ENCODE data around the gene CHAC1. TPM values are rescaled to one million over a fixed set of nuclear protein-coding genes. Genes with fewer than 3 reads are reported as not detected.

CHAC1 gene
- polyA plus RNA-seq, 2 of the 4 experiments (the other 2 are of a cell fraction): 4.9 to 22.2 TPM

- no peak for TF ChIP-seq EHF (CRISPR knock-in tag; IDR thresholded peaks at IDR 0.05)
- no peak for TF ChIP-seq HOXB13 (CRISPR knock-in tag; IDR thresholded peaks at IDR 0.05; ENCODE audit: low read depth)
- TF ChIP-seq ZFP36 (IDR thresholded peaks at IDR 0.05; ENCODE audit: borderline replicate concordance, partially characterized antibody): no peak
- no peak for TF ChIP-seq E2F6 (IDR thresholded peaks at IDR 0.05; ENCODE audit: borderline replicate concordance, low read depth)
- TF ChIP-seq RNF2 (IDR thresholded peaks at IDR 0.05; ENCODE audit: borderline replicate concordance, low read depth): no peak
- TF ChIP-seq CBX2 (IDR thresholded peaks at IDR 0.05; ENCODE audit: borderline replicate concordance, low read depth): no peak
- TF ChIP-seq MYC (IDR thresholded peaks at IDR 0.05; ENCODE audit: borderline replicate concordance, low read length): no peak
- TF ChIP-seq CBX8 (IDR thresholded peaks at IDR 0.05): no peak
- TF ChIP-seq KDM1A (IDR thresholded peaks at IDR 0.05; ENCODE audit: low read depth): no peak
- no peak for TF ChIP-seq RARB (CRISPR knock-in tag; IDR thresholded peaks at IDR 0.05)
- no peak for TF ChIP-seq ZC3H11A (IDR thresholded peaks at IDR 0.05)
- TF ChIP-seq TP53 (CRISPR knock-in tag; IDR thresholded peaks at IDR 0.05): no peak
- TF ChIP-seq HOXB5 (CRISPR knock-in tag; IDR thresholded peaks at IDR 0.05): no peak
- TF ChIP-seq RFX5 (IDR thresholded peaks at IDR 0.05): no peak
- TF ChIP-seq GATA3 (IDR thresholded peaks at IDR 0.05; ENCODE audit: borderline replicate concordance): no peak
- TF ChIP-seq, protein P1, sequence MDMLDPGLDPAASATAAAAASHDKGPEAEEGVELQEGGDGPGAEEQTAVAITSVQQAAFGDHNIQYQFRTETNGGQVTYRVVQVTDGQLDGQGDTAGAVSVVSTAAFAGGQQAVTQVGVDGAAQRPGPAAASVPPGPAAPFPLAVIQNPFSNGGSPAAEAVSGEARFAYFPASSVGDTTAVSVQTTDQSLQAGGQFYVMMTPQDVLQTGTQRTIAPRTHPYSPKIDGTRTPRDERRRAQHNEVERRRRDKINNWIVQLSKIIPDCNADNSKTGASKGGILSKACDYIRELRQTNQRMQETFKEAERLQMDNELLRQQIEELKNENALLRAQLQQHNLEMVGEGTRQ (IDR thresholded peaks at IDR 0.05): no peak
- no peak for TF ChIP-seq HOXA7 (CRISPR knock-in tag; IDR thresholded peaks at IDR 0.05)
- no peak for TF ChIP-seq JUNB (IDR thresholded peaks at IDR 0.05)
- Histone ChIP-seq H3K4me1 (0 out of 3 replicates have a peak, but pooled peaks cover 2% of the 10 kb centered on the region), H3K27ac (no peak overlapping the region), H3K4me2 (no peak overlapping the region), H3K4me3 (no peak overlapping the region), H3K9me3 (no peaks in the 10 kb centered on the region)
- FAIRE-seq (no peak), DNase-seq (ENCODE audit: low read depth in 1 of 2, low spot score in 1 of 2) (no peak), ATAC-seq (no peak)
- POLR2A ChIA-PET: no interaction called here
- 100% methylated on average over 2 of the region's 9 CpGs for WGBS (ENCODE audit: missing lambda C conversion rate)
- CTCF ChIA-PET: interaction anchor here (1.3 to 2.8 kb wide), 3 partner anchors 18 to 261 kb away, joined by 4 to 13 read pairs (median 12); no protein-coding TSS in a partner anchor
Measured at GRCh38 chr15:40923551-40923950, 29.7 kb upstream of the CHAC1 start.

DNA sequence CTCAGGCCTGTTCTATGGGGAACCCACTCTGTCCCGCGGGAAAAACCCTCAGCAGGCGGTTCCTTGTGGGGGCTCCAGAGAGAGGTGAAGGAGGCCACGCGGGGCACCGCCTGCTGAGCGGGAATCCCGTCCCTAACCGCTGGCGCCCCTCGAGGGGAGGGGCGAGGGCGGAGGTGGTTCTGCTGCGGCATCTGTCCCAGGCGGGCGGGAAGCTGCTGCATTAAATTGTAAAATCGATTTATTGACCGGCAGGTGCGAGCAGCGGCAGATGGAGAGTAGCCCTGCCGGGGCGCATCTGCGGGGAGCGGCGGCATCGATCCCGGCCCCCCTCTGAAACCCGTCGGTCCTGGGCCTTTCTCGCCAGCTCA lies 27.8 kb upstream of the CHAC1 start:
- 91% methylated on average over 26 of the region's 30 CpGs for WGBS (ENCODE audit: missing lambda C conversion rate)
- H3K4me1 ChIP-seq: 0 out of 3 replicates have a peak, but pooled peaks cover 6% of the 10 kb centered on the region
- TF ChIP-seq KDM1A (IDR thresholded peaks at IDR 0.05; ENCODE audit: low read depth): no peak
- TF ChIP-seq ZSCAN20 (CRISPR knock-in tag; IDR thresholded peaks at IDR 0.05): no peak
- no peak for TF ChIP-seq SMC3 (IDR thresholded peaks at IDR 0.05)
- no peak for TF ChIP-seq FOSB (CRISPR knock-in tag; IDR thresholded peaks at IDR 0.05)
- TF ChIP-seq HDAC2 (IDR thresholded peaks at IDR 0.05): no peak
- no peak for TF ChIP-seq ZC3H11A (IDR thresholded peaks at IDR 0.05)
- TF ChIP-seq, protein P2, sequence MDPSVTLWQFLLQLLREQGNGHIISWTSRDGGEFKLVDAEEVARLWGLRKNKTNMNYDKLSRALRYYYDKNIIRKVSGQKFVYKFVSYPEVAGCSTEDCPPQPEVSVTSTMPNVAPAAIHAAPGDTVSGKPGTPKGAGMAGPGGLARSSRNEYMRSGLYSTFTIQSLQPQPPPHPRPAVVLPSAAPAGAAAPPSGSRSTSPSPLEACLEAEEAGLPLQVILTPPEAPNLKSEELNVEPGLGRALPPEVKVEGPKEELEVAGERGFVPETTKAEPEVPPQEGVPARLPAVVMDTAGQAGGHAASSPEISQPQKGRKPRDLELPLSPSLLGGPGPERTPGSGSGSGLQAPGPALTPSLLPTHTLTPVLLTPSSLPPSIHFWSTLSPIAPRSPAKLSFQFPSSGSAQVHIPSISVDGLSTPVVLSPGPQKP (IDR thresholded peaks at IDR 0.05; ENCODE audit: low read depth, low read length): no peak
- TF ChIP-seq HOXB5 (CRISPR knock-in tag; IDR thresholded peaks at IDR 0.05): no peak
- TF ChIP-seq JUNB (IDR thresholded peaks at IDR 0.05): no peak
- no peak for TF ChIP-seq TFCP2L1 (CRISPR knock-in tag; IDR thresholded peaks at IDR 0.05)
- TF ChIP-seq JUN (IDR thresholded peaks at IDR 0.05): no peak
- no peak for TF ChIP-seq MAFK (IDR thresholded peaks at IDR 0.05; ENCODE audit: partially characterized antibody)
- no peak for TF ChIP-seq MYC (IDR thresholded peaks at IDR 0.05; ENCODE audit: borderline replicate concordance, low read length)
- TF ChIP-seq ESRRA (IDR thresholded peaks at IDR 0.05; ENCODE audit: borderline replicate concordance, low read length): no peak
- no peak for TF ChIP-seq RAD21 (conservative IDR thresholded peaks at IDR 0.05 in 1 of 2, IDR thresholded peaks at IDR 0.05 in 1 of 2)
- no peak for TF ChIP-seq CBX2 (IDR thresholded peaks at IDR 0.05; ENCODE audit: borderline replicate concordance, low read depth)
- TF ChIP-seq GATA3 (IDR thresholded peaks at IDR 0.05; ENCODE audit: borderline replicate concordance): no peak
- no peak for TF ChIP-seq EHMT2 (IDR thresholded peaks at IDR 0.05; ENCODE audit: low read depth)
- TF ChIP-seq, protein P3, sequence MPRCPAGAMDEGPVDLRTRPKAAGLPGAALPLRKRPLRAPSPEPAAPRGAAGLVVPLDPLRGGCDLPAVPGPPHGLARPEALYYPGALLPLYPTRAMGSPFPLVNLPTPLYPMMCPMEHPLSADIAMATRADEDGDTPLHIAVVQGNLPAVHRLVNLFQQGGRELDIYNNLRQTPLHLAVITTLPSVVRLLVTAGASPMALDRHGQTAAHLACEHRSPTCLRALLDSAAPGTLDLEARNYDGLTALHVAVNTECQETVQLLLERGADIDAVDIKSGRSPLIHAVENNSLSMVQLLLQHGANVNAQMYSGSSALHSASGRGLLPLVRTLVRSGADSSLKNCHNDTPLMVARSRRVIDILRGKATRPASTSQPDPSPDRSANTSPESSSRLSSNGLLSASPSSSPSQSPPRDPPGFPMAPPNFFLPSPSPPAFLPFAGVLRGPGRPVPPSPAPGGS (IDR thresholded peaks at IDR 0.05): no peak
- FAIRE-seq: no peak
- H3K27ac ChIP-seq: no peak overlapping the region
- H3K4me2 ChIP-seq: no peak overlapping the region
- no peak for DNase-seq (ENCODE audit: low read depth in 1 of 2, low spot score in 1 of 2)
- POLR2A ChIA-PET: no interaction called here
- ATAC-seq: no peak
- H3K4me3 ChIP-seq: no peak overlapping the region
- no peaks in the 10 kb centered on the region for H3K9me3 ChIP-seq
- CTCF ChIA-PET: interaction anchor here (0.7 to 2.8 kb wide), 3 partner anchors 16 to 143 kb away, joined by 3 to 12 read pairs (median 3); no protein-coding TSS in a partner anchor
